ENCODE measurements around the gene CELF1. TPM values are rescaled to one million over a fixed set of nuclear protein-coding genes. Genes with fewer than 3 reads are reported as not detected.

CELF1 gene
- total and polyA plus RNA-seq, 9 of the 15 experiments (the other 6 are each of a cell fraction or from before 2014, with no cell fraction given), result 11.3 to 142 (median 77.4) TPM

DNA sequence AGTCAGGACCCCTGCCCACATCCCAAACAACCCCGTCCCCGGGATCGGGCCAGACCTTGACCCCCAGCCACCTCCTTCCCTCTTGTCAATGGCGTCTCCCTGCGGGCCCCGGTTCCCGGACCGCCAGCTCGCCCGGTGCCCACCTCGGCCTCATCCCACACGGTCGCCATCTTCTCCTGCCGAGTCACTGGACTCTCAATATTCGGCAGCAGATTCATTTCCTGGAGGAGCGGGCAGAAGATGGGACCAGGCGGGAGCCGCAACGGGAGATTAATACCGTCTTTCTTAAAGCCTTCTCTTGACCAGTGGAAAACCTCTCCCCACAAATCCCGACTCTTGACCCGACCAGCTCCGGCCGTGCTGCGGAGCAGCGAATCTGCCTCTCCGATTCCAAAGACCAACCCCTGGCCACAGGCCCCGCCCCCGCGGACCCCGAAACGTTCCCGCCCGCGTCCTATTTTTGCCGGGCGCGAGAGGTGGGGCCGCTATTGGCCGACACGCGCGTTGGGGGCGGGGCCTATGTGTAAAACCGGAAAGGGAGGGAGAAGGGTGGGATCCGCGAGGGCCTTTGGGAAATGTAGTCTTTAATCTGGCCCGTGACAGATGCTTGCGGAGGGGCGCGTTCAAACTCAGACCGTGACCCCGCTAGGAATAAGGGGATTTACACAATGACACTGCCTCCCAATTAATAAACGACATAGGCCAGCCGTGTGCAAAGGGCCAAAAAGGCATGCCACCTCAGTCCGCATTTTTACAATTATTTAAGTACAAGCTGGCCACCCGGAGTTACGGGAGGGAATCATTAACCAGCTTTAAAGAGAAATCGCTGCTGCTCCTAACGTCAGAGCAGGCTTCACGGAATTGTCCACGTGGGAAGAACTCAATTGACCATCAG, 126.6 kb downstream of the CELF1 start, which contains the start of gene PSMC3 (continued):
- TF ChIP-seq, protein P1, sequence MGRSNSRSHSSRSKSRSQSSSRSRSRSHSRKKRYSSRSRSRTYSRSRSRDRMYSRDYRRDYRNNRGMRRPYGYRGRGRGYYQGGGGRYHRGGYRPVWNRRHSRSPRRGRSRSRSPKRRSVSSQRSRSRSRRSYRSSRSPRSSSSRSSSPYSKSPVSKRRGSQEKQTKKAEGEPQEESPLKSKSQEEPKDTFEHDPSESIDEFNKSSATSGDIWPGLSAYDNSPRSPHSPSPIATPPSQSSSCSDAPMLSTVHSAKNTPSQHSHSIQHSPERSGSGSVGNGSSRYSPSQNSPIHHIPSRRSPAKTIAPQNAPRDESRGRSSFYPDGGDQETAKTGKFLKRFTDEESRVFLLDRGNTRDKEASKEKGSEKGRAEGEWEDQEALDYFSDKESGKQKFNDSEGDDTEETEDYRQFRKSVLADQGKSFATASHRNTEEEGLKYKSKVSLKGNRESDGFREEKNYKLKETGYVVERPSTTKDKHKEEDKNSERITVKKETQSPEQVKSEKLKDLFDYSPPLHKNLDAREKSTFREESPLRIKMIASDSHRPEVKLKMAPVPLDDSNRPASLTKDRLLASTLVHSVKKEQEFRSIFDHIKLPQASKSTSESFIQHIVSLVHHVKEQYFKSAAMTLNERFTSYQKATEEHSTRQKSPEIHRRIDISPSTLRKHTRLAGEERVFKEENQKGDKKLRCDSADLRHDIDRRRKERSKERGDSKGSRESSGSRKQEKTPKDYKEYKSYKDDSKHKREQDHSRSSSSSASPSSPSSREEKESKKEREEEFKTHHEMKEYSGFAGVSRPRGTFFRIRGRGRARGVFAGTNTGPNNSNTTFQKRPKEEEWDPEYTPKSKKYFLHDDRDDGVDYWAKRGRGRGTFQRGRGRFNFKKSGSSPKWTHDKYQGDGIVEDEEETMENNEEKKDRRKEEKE (IDR thresholded peaks at IDR 0.05; ENCODE audit: borderline replicate concordance in 1 of 2, control insufficient read depth in 1 of 2, low read depth in 2 of 2, low read length in 1 of 2), result no peak
- TF ChIP-seq, protein P2, sequence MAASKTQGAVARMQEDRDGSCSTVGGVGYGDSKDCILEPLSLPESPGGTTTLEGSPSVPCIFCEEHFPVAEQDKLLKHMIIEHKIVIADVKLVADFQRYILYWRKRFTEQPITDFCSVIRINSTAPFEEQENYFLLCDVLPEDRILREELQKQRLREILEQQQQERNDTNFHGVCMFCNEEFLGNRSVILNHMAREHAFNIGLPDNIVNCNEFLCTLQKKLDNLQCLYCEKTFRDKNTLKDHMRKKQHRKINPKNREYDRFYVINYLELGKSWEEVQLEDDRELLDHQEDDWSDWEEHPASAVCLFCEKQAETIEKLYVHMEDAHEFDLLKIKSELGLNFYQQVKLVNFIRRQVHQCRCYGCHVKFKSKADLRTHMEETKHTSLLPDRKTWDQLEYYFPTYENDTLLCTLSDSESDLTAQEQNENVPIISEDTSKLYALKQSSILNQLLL (CRISPR knock-in tag; IDR thresholded peaks at IDR 0.05; ENCODE audit: borderline replicate concordance), result no peak
- TF ChIP-seq, protein P3, sequence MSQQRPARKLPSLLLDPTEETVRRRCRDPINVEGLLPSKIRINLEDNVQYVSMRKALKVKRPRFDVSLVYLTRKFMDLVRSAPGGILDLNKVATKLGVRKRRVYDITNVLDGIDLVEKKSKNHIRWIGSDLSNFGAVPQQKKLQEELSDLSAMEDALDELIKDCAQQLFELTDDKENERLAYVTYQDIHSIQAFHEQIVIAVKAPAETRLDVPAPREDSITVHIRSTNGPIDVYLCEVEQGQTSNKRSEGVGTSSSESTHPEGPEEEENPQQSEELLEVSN (IDR thresholded peaks at IDR 0.05; ENCODE audit: borderline replicate concordance in 1 of 2, extremely low read depth in 1 of 2, insufficient read depth in 1 of 2, insufficient read length in 1 of 2, low read depth in 1 of 2, low read length in 1 of 2, poor library complexity in 1 of 2, severe bottlenecking in 1 of 2), result peak in 1 of 2 experiments; percentile 85
- TF ChIP-seq ILF3 (IDR thresholded peaks at IDR 0.05; ENCODE audit: borderline replicate concordance) (no peak), RNF2 (IDR thresholded peaks at IDR 0.05) (0 out of 2 replicates have a peak, but pooled peaks have one; percentile 32), PHF20 (IDR thresholded peaks at IDR 0.05; ENCODE audit: partially characterized antibody) (peak; percentile 95), EGR1 (conservative IDR thresholded peaks at IDR 0.05) (peak; percentile 90), NR2C2 (CRISPR knock-in tag; IDR thresholded peaks at IDR 0.05) (no peak), NR2C2 (tag; IDR thresholded peaks at IDR 0.05) (peak; percentile 80), GATA2 (CRISPR knock-in tag; IDR thresholded peaks at IDR 0.05) (no peak), ZNF184 (CRISPR knock-in tag; IDR thresholded peaks at IDR 0.05) (no peak), XRCC5 (IDR thresholded peaks at IDR 0.05; ENCODE audit: low read depth, low read length) (peak; percentile 34; the same call in 1 of the 2 replicates)
- TF ChIP-seq, protein P4, sequence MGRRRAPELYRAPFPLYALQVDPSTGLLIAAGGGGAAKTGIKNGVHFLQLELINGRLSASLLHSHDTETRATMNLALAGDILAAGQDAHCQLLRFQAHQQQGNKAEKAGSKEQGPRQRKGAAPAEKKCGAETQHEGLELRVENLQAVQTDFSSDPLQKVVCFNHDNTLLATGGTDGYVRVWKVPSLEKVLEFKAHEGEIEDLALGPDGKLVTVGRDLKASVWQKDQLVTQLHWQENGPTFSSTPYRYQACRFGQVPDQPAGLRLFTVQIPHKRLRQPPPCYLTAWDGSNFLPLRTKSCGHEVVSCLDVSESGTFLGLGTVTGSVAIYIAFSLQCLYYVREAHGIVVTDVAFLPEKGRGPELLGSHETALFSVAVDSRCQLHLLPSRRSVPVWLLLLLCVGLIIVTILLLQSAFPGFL (CRISPR knock-in tag; IDR thresholded peaks at IDR 0.05), result no peak
- TF ChIP-seq, protein P5, sequence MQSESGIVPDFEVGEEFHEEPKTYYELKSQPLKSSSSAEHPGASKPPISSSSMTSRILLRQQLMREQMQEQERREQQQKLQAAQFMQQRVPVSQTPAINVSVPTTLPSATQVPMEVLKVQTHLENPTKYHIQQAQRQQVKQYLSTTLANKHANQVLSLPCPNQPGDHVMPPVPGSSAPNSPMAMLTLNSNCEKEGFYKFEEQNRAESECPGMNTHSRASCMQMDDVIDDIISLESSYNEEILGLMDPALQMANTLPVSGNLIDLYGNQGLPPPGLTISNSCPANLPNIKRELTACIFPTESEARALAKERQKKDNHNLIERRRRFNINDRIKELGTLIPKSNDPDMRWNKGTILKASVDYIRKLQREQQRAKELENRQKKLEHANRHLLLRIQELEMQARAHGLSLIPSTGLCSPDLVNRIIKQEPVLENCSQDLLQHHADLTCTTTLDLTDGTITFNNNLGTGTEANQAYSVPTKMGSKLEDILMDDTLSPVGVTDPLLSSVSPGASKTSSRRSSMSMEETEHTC (IDR thresholded peaks at IDR 0.05), result 0 out of 2 replicates have a peak, but pooled peaks have one; percentile 9
